GM19035 (cell line): ENCODE results near the gene SMIM10.
"Not testable (repeated sequence)": the region's sequence is repeated elsewhere in the genome, so short reads cannot be mapped to it uniquely, and the experiment has no call there.

ENCODE experiments used
- ATAC-seq: cut with Tn5 transposase; IDR thresholded peaks from one replicate; pipeline ENCODE4 v1.9.1; 2021; ENCODE audit not compliant: unreplicated experiment

The SMIM10 gene

DNA sequence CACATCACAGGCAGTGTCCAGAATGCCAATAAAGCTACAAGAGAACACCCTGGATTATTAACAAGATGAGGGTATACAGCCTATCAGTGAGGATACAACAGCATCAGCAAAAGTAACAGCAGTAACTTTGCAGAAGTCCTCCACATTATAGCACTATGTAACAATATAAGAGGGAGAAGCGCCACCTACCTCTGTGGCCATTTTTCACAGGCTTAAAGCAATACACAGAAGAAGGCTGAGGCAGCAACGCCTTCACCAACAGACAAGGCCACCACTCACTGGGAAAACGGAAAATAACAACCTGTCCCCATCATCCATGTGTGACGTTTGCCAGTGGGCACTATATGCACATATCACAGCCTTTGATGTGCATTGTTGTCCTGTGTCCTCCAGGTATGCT is 19.0 kb downstream of the SMIM10 start:
- no peak for ATAC-seq

DNA sequence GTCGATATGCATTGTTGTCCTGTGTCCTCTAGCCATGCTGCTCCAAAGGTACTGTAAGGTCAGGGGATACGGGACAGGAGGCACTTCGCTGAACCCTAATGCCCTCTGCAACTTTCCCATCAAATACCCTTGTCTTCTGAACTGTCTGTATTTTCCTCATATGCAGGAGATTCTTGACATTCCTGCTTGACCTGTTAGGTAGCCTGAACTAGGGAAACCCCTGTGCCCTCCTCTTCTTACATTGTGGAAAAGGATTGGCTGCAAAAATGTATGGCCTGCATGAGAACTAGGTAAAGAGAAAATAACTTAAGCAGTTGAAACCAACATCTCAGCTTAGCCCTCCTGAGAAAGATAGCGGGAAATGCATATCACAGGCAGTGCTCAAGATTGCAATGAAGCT is 20.1 kb downstream of the SMIM10 start:
- ATAC-seq: no peak

DNA sequence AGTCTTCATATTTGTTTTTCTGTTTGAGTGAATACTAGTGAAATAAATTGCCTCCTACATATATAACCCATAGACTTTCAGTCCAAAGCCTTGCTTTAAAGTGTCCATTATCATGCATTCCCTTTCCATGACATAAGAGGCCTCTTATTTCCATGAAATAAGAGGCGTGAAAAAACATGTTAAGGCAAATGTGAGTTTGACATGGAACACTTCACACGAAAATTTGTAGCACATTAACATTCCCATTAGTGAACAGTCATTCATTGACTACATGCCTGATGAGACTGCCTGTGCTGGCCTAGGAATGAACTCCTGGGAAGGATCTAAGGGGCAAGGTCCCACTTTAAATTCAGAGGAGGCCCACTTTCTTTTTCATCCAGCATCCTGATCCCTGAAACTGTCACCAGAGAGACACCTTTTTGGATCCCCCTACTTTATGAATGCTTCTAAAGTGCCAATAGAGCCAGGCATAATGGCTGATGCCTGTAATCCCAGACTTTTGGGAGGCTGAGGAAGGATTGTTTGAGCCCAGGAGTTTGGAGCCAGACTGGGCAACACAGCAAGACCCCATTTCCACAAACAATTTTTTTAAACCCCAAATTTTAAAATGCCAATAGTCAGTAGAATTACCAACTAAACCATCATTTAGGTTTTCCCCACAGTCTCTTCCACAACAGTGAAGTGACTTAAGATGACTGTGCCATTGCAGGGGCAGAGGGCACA is 24.9 kb downstream of the SMIM10 start:
- no peak for ATAC-seq

DNA sequence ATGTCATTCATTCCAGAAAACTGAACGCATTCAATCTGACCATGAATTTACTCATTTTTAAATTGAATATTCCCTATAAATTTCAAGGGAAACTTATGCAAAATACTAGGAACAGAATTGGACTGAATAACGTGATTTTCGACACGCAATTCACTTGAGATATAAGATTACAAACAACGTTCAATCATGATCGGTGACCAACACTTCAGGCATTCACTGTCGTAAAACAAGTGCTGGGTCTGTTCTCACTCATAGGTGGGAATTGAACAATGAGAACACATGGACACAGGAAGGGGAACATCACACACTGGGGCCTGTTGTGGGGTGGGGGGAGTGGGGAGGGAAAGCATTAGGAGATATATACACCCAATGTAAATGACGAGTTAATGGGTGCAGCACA is 29.1 kb downstream of the SMIM10 start:
- ATAC-seq: not testable (repeated sequence)

DNA sequence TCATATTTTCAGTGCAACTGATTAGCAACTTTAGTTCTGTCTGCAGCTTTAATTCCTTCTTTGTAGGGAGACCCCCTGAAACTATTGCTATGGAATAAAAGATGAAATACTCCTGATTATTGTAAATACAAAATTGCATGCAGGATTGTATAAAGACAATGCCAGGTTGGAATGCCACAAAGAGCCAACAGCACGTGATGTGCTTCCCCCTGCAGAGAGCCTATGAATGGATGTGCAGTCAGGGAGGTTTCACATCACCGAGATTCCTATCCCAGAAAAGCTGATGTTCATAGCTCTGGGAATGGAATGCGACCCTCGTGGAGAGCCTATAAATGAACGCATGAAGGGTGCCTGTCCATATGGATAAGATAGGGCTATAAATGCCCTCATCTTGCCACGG is 33.0 kb downstream of the SMIM10 start:
- ATAC-seq: not testable (repeated sequence)

DNA sequence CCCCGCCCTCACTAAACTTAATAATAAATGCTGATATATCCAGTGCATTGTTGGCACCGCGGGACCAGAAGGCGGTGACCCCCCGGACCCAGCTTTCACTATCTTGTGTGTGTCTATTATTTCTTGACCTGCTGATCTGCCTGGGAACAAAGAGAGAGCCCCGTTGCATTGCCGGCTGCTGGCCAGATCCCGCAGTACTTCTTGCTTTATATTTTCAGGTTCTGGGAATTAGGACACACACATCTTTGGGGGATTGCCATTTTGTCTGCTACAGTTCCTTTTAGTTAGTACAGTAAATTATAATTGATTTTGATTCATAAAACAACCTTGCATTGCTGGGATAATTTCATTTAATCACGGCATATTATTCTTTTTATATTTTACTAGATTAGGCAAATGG is 33.7 kb downstream of the SMIM10 start:
- no peak for ATAC-seq

DNA sequence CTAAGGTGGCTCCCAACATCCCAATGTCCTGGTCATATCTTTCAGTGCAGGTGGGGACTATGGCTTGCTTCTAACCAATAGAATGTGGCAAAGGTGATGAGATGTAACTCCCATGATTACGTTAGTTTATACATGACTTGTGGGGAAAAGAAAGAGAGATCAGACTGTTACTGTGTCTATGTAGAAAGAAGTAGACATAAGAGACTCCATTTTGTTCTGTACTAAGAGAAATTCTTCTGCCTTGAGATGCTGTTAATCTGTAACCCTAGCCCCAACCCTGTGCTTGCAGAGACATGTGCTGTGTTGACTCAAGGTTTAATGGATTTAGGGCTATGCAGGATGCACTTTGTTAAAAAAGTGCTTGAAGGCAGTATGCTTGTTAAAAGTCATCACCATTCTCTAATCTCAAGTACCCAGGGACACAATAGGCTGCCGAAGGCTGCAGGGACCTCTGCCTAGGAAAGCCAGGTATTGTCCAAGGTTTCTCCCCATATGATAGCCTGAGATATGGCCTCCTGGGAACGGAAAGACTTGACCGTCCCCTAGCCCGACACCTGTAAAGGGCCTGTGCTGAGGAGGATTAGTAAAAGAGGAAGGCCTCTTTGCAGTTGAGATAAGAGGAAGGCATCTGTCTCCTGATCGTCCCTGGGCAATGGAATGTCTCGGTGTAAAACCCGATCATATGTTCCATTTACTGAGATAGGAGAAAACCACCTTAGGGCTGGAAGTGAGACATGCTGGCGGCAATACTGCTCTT is 39.6 kb downstream of the SMIM10 start:
- not testable (repeated sequence) for ATAC-seq

DNA sequence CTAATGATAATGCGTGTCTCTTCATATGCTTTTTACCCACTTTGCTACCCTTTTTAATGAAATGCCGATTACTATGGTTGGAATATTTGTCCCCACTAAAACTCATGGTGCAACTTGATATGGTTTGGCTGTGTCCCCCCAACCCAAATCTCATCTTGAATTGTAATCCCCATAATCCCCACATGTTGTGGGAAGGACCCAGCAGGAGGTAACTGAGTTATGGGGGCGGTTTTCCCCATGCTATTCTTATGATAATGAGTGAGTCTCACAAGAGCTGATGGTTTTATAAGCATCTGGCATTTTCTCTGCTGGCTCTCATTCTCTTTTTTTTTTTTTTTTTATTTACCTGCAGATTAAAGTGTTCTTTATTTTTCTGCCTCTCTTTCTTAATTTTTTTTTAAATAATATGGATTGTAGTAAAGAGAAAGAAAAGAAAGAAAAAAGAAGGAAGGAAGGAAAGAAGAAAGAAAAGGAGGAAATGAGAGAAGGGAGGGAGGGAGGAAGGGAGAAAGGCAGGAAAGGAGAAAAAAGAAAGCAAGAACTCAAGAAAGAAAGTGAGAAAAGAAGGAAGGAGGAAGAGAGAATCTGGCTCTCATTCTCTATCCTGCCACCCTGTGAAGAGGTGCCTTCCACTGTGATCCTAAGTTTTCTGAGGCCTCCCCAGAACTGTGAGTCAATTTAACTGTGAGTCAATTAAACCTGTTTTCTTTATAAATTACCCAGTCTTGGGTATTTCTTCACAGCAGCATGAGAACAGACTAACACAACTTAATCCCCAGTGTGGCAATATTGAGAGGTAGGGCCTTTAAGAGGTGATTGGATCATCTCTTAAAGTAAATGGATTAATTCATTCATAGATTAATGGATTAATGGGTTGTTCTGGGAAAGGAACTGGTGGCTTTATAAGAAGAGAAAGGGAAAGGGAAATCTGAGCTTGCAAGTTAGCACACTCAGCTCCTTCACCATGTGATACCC is 50.6 kb downstream of the SMIM10 start:
- ATAC-seq: not testable (repeated sequence)
